Right lobe of liver (tissue), 6 donors: ENCODE data around the gene CFAP77. TPM values are rescaled to one million over a fixed set of nuclear protein-coding genes. Genes with fewer than 3 reads are reported as not detected.

Experiments used
- ATAC-seq, 4 donors: fragments of 200-7000 bp; cut with Tn5 transposase; one replicate each; pipeline ENCODE4 v1.9.1; 2020; ENCODE audit warnings: mild to moderate bottlenecking in 4 of 4, moderate library complexity in 4 of 4
- DNase-seq, 3 donors: peaks; one replicate each; pipeline ENCODE4 v3.0.0-alpha.2; 2020
- H3K27ac ChIP-seq, 3 donors: fragments of 200-600 bp; one replicate each; pipeline ENCODE4 v1.8.0; 2022
- H3K27me3 ChIP-seq, 2 donors: fragments of 200-600 bp; one replicate each; pipeline ENCODE4 v1.8.0; 2022
- H3K36me3 ChIP-seq, 4 donors: fragments of 200-600 bp; sonication (generic) in 1 of 4; one replicate each; pipeline versions ENCODE4 v1.5.1 to v1.8.0; 2017 to 2022; ENCODE audit warnings: control low read depth in 1 of 4
- H3K4me1 ChIP-seq, 4 donors: fragments of 200-600 bp; sonication (generic) in 1 of 4; one replicate each; pipeline versions ENCODE4 v1.5.1 to v1.8.0; 2017 to 2022; ENCODE audit warnings: control low read depth in 1 of 4
- H3K4me3 ChIP-seq, 3 donors: fragments of 200-600 bp; one replicate each; pipeline ENCODE4 v1.8.0; 2022
- H3K9me3 ChIP-seq, 4 donors: fragments of 200-600 bp; sonication (generic) in 1 of 4; one replicate each; pipeline versions ENCODE4 v1.5.1 to v1.8.0; 2017 to 2022; ENCODE audit warnings: control low read depth in 1 of 4
- POLR2A ChIP-seq: fragments of 450-650 bp; IDR thresholded peaks from one replicate; pipeline ENCODE4 v1.6.1; 2017; ENCODE audit warnings: antibody characterized with exemption, mild to moderate bottlenecking
- WGBS: methylation state at CpG from one replicate; pipeline ENCODE4 v1.1.6; 2018; ENCODE audit warnings: low coverage, low lambda C conversion rate; ENCODE audit not compliant: insufficient coverage; ENCODE audit errors: missing lambda C conversion rate; 5-methylcytosine and 5-hydroxymethylcytosine counted together
- intact Hi-C, 2 donors: fragments of 100-400 bp; cut with DNase I; formaldehyde crosslinking; loops; one replicate each; pipeline versions ENCODE4 v1.11.2 to v1.14.1; 2022
- total RNA-seq, 6 experiments: library from RNA; depleted of rRNA in 2 of 6; stranded (reverse); fragments of >200 nt in 2 of 6; fragmentation: NEBNext Ultra II Directional in 3 of 6; extraction: Animal tissue kit (Norgen Biotek cat#: 25700) in 3 of 6; gene quantifications; one replicate each; pipeline versions ENCODE4 v1.1.0 to v1.2.4, GENCODE V29; 2016 to 2023
- TF ChIP-seq, protein P1 (sequence below), 4 donors: fragments of 200-600 bp in 3 of 4; fragments of 450-650 bp in 1 of 4; IDR thresholded peaks; one replicate each; pipeline versions ENCODE4 v1.5.1 to v1.8.0; 2016 to 2022; ENCODE audit warnings: antibody characterized with exemption in 4 of 4, mild to moderate bottlenecking in 2 of 4
- donor health status: DM: no; HTN: yes; CAD: no.
- donor health status: DM: no; HTN: no; CAD: no.
- donor health status: DM: no; HTN: no; CAD: no.
- donor health status: DM: no; HTN: yes; CAD: no.
- donor health status: DM: no; HTN: yes; CAD: no.

Gene CFAP77
- total RNA-seq, 6 experiments from 2014 or later: not detected

DNA sequence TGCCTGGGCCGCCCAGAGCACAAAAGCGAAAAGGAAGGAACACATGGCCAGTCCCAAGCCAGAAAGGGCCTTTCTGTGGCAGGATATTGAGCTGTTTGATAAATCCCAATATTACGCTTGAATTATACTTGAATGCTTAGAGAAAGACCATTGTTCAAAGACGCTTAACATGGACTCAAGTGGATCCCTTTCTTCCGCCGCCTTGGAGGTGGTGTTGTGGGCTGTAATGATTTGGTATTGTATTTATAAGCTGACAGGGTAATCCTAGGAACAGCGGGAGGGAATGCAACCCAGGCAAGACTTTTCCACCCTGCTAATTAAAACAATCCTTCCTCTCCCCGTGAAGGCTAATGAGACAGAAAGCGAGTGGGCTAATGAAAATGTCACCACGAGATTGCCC, 24.9 kb downstream of the CFAP77 start:
- WGBS: 41% methylated on average over 10 of the region's 10 CpGs
- Histone ChIP-seq H3K4me1 (no peaks in the 10 kb centered on the region), H3K36me3 (no peaks in the 10 kb centered on the region), H3K9me3 (no peaks in the 10 kb centered on the region), H3K27me3 (no peaks in the 10 kb centered on the region), H3K27ac (no peak overlapping the region), H3K4me3 (no peak overlapping the region)
- ATAC-seq: no peak
- DNase-seq: no peak
- intact Hi-C loops: no loop called here
- TF ChIP-seq, protein P1, sequence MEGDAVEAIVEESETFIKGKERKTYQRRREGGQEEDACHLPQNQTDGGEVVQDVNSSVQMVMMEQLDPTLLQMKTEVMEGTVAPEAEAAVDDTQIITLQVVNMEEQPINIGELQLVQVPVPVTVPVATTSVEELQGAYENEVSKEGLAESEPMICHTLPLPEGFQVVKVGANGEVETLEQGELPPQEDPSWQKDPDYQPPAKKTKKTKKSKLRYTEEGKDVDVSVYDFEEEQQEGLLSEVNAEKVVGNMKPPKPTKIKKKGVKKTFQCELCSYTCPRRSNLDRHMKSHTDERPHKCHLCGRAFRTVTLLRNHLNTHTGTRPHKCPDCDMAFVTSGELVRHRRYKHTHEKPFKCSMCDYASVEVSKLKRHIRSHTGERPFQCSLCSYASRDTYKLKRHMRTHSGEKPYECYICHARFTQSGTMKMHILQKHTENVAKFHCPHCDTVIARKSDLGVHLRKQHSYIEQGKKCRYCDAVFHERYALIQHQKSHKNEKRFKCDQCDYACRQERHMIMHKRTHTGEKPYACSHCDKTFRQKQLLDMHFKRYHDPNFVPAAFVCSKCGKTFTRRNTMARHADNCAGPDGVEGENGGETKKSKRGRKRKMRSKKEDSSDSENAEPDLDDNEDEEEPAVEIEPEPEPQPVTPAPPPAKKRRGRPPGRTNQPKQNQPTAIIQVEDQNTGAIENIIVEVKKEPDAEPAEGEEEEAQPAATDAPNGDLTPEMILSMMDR (IDR thresholded peaks at IDR 0.05): no peak
- TF ChIP-seq POLR2A: no peak

DNA sequence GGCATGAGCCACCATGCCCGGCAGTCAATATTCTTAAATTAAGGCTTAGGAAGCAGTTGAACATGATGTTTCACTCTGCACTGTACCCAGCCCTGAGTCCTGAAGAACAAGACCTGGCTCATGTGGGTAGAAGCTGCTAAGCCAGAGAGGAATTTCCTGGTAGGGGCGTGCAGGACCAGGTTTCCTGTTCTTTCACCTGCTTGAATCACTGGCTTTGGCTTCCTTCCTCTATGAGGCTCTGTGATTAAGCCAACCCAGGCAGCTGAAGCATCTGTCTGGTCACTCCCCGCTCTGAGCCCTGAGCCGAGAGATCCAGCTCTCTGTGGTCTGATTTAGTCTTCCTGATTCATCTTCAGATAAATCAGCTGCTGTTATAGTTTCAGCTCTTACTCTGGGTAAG, 29.1 kb downstream of the CFAP77 start:
- Histone ChIP-seq H3K27ac (no peak overlapping the region), H3K9me3 (no peaks in the 10 kb centered on the region), H3K4me3 (no peak overlapping the region), H3K4me1 (no peaks in the 10 kb centered on the region), H3K36me3 (no peaks in the 10 kb centered on the region), H3K27me3 (no peaks in the 10 kb centered on the region)
- ATAC-seq: no peak
- WGBS: 64% methylated on average over 4 of the region's 4 CpGs
- intact Hi-C loops: no loop called here
- TF ChIP-seq POLR2A: no peak
- TF ChIP-seq, protein P1 (IDR thresholded peaks at IDR 0.05): no peak
- DNase-seq: no peak

DNA sequence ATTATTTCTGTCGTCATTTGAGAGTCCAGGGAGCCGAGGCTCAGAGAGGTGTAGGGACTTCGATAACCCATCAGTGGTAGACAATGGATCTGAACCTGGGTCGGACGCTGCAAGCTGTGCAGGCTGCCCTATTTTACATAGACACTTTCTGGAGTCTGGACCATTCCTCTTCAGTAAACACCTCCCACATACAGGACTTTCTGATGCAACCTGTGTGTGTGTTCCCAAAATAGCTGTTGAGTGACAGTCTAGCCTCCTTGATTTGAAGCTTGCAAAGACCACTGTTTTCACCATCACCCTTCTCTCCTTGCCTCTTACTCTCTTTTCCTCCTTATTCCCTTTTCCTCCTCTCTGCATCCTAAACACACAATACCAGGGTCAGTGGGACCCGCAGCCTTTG, 30.7 kb downstream of the CFAP77 start:
- TF ChIP-seq, protein P1 (IDR thresholded peaks at IDR 0.05): no peak
- TF ChIP-seq POLR2A: no peak
- 44% methylated on average over 6 of the region's 6 CpGs for WGBS
- ATAC-seq (no peak), DNase-seq (no peak)
- no peaks in the 10 kb centered on the region for H3K4me1 ChIP-seq
- H3K27ac ChIP-seq: no peak overlapping the region
- H3K4me3 ChIP-seq: no peak overlapping the region
- H3K27me3 ChIP-seq: no peaks in the 10 kb centered on the region
- no peaks in the 10 kb centered on the region for H3K36me3 ChIP-seq
- intact Hi-C loops: no loop called here
- H3K9me3 ChIP-seq: no peaks in the 10 kb centered on the region

DNA sequence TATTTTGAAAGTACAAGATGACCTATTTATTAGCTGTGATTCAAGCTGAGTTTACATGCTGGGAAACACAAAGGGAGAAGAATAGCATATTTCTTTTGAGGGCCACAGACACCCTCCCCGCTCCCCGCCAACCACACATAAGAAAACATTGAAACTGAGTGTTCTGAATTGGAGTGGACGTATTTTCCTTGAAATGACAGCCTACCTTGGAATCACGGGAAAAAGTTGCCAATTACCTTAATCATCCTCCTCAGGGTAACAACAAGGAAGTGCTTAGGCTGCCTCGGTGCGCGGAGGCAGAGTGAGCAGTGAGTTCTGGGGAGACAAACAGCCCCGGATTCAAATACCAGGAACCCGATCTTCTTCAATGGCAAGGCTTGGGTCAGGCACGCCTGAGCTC, 31.4 kb downstream of the CFAP77 start:
- TF ChIP-seq, protein P1 (IDR thresholded peaks at IDR 0.05): no peak
- no peak for TF ChIP-seq POLR2A
- 41% methylated on average over 8 of the region's 10 CpGs for WGBS
- no peaks in the 10 kb centered on the region for H3K4me1 ChIP-seq
- H3K4me3 ChIP-seq: no peak overlapping the region
- DNase-seq: no peak
- no peaks in the 10 kb centered on the region for H3K36me3 ChIP-seq
- H3K27me3 ChIP-seq: no peaks in the 10 kb centered on the region
- no peak overlapping the region for H3K27ac ChIP-seq
- no peak for ATAC-seq
- intact Hi-C loops: no loop called here
- no peaks in the 10 kb centered on the region for H3K9me3 ChIP-seq
